KOPT-K1 (cell line): ENCODE measurements around the gene CLCC1.
"Not testable (repeated sequence)": the region's sequence is repeated elsewhere in the genome, so short reads cannot be mapped to it uniquely, and the experiment has no call there.

Experiments
- H3K27ac ChIP-seq: fragments of 200-600 bp; sonication (generic); 2 replicates; pipeline ENCODE4 v1.5.1; 2016; ENCODE audit warnings: antibody characterized with exemption, mild to moderate bottlenecking, low read depth, low read length; ENCODE audit not compliant: poor library complexity, severe bottlenecking
- H3K36me3 ChIP-seq: fragments of 200-600 bp; sonication (generic); 2 replicates; pipeline ENCODE4 v1.5.1; 2017; ENCODE audit warnings: antibody characterized with exemption, mild to moderate bottlenecking, low read length, moderate library complexity; ENCODE audit not compliant: insufficient read depth
- H3K9me3 ChIP-seq: fragments of 200-600 bp; sonication (generic); 2 replicates; pipeline ENCODE4 v1.5.1; 2017; ENCODE audit warnings: antibody characterized with exemption, low read length, mild to moderate bottlenecking; ENCODE audit not compliant: insufficient read depth, poor library complexity, severe bottlenecking

The CLCC1 gene, protein sequence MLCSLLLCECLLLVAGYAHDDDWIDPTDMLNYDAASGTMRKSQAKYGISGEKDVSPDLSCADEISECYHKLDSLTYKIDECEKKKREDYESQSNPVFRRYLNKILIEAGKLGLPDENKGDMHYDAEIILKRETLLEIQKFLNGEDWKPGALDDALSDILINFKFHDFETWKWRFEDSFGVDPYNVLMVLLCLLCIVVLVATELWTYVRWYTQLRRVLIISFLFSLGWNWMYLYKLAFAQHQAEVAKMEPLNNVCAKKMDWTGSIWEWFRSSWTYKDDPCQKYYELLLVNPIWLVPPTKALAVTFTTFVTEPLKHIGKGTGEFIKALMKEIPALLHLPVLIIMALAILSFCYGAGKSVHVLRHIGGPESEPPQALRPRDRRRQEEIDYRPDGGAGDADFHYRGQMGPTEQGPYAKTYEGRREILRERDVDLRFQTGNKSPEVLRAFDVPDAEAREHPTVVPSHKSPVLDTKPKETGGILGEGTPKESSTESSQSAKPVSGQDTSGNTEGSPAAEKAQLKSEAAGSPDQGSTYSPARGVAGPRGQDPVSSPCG

GRCh38 chr1:108963052-108963686 lies at the start of gene CLCC1:
Gene CLCC1, minus strand, starts transcription at chr1:108963484. Its CDS starts 13,047 bp downstream, at chr1:108950437.
- Histone ChIP-seq H3K9me3 (no peaks in the 10 kb centered on the region), H3K27ac (peak within 1 kb of the TSS; percentile 53), H3K36me3 (no peaks in the 10 kb centered on the region)

DNA sequence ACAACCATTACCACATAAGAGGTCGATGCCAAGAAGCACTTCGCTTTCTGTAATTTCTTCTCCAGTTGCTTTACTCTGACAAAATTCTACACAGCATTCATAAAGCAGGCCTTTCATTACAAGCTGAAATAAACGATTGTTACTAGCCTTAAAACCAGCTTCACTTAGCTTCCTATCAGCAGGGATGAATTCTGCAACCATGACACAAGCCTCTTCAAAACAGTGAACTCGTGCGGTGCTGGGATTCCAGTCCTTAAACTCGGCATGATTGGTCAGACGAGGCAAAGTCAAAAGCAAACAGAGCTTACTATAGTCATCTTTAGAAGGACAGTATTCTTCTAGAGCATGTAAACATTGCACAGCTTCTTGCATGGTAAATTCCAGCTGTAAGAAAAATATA lies 48.1 kb upstream of the CLCC1 start:
- peaks cover 27% of the 10 kb centered on the region for H3K36me3 ChIP-seq
- H3K9me3 ChIP-seq: no peaks in the 10 kb centered on the region
- no peak overlapping the region for H3K27ac ChIP-seq

DNA sequence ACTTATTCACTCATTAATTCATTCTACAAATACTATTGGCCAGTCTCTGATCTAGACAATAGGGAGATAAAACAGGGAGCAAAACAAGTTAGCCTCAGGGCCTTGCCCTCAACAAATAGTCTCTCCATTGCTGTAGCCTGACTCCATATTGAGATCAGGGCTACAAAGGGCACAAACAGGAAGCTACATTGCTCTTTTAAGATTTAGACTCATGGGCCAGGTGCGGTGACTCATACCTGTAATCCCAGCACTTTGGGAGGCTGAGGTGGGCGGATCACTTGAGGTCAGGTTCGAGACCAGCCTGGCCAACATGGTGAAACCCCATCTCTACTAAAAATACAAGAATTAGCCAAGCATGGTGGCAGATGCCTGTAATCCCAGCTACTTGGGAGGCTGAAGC lies 33.3 kb upstream of the CLCC1 start:
- Histone ChIP-seq H3K36me3 (peaks cover 57% of the 10 kb centered on the region), H3K9me3 (peaks cover 18% of the 10 kb centered on the region)
- not testable (repeated sequence) for H3K27ac ChIP-seq

DNA sequence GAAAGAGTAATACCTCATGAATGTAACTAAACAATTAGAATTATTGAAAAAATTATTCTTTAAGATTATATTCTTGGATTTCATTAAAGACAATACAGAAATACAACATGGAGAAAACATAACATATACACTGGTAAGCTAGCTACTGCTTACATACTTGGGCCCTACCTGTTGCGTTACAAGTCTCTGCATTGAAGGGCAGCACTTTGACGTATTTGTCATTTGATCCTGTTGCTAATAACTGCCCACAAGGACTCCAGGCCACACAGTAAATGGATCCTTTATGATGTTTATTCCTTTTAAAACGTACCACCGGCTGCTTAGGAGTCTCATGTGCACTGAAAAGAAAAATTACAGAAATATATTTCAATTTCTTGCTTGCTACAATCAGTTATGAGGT lies 19.8 kb upstream of the CLCC1 start:
- peaks cover 16% of the 10 kb centered on the region; the same call in 1 of the 2 replicates for H3K36me3 ChIP-seq
- no peak overlapping the region for H3K27ac ChIP-seq
- no peaks in the 10 kb centered on the region for H3K9me3 ChIP-seq

DNA sequence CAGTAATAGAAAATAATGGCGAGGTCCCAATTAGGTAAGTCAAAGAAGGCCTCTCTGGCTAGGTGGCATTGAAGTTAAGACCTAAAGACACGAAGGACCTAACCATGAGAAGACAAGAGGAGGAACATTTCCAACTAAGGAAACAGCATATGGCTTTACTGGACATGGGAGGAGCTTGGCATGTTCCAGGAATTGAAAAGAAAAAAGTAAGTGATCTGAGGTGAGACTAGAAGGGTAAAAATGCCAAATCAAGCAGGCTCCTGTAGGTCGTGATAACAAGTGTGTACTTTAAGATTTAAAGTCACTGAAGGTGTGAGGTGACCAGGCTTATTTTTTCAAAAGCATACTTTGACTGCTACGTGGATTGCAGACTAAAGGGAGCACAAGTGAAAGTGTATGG lies 13.4 kb upstream of the CLCC1 start:
- peaks cover 14% of the 10 kb centered on the region for H3K36me3 ChIP-seq
- H3K9me3 ChIP-seq: no peaks in the 10 kb centered on the region
- no peak overlapping the region for H3K27ac ChIP-seq

GRCh38 chr1:108972951-108973350 lies 9.7 kb upstream of the CLCC1 start:
- Histone ChIP-seq H3K27ac (no peak overlapping the region), H3K36me3 (peaks cover 15% of the 10 kb centered on the region)

DNA sequence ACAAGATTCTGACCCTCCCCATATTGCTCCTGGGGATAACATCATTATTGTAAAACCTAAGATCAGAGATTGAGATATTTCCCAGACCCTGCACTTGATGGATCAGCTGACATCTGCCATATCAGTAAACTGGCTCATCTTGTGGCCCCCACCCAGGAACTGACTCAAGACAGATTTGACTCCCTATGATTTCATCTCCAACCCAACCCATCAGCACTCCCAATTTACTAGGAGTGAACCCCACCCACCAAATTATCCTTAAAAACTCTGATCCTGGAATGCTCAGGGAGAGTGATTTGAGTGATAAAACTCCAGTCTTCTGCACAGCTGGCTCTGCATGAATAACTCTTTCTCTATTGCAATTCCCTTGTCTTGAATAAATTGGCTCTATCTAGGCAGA lies 6.1 kb upstream of the CLCC1 start:
- H3K36me3 ChIP-seq: peaks cover 7% of the 10 kb centered on the region
- H3K9me3 ChIP-seq: no peaks in the 10 kb centered on the region
- no peak overlapping the region for H3K27ac ChIP-seq

More at GRCh38 chr1:108972951-108973350, 9.7 kb upstream of the CLCC1 start:
- H3K9me3 ChIP-seq: no peaks in the 10 kb centered on the region

GRCh38 chr1:108962681-108963051 lies 618 bp downstream of the CLCC1 start:
- H3K27ac ChIP-seq: peak overlapping the region; percentile 53
- H3K36me3 ChIP-seq: no peaks in the 10 kb centered on the region
- no peaks in the 10 kb centered on the region for H3K9me3 ChIP-seq

GRCh38 chr1:108961752-108962486 lies 1.4 kb downstream of the CLCC1 start:
- H3K9me3 ChIP-seq: no peaks in the 10 kb centered on the region
- H3K36me3 ChIP-seq: no peaks in the 10 kb centered on the region
- H3K27ac ChIP-seq: no peak overlapping the region

DNA sequence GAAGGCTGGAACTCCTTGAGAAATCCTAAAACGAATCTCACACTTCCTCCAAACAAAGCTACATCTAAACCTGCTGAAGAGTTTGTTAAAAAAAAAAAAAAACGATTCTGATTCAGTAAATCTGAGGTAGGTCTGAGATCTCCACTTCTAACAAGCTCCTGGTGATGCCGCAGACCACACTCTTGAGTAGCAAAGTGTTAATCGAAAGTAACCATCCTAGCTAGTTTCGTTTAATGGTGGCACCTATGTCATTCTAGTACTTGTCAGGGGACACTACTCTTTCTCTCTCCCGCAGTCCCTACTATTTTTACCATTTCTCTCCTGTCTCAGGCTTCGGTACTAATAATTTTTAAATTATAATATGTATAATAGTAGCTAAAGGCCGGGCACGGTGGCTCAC lies 2.1 kb downstream of the CLCC1 start:
- Histone ChIP-seq H3K27ac (no peak overlapping the region), H3K9me3 (no peaks in the 10 kb centered on the region), H3K36me3 (no peaks in the 10 kb centered on the region)

- H3K9me3 ChIP-seq: no peaks in the 10 kb centered on the region
- H3K36me3 ChIP-seq: no peaks in the 10 kb centered on the region
- H3K27ac ChIP-seq: no peak overlapping the region
These were observed 2.6 kb downstream of the CLCC1 start for GRCh38 chr1:108960719-108961118.

DNA sequence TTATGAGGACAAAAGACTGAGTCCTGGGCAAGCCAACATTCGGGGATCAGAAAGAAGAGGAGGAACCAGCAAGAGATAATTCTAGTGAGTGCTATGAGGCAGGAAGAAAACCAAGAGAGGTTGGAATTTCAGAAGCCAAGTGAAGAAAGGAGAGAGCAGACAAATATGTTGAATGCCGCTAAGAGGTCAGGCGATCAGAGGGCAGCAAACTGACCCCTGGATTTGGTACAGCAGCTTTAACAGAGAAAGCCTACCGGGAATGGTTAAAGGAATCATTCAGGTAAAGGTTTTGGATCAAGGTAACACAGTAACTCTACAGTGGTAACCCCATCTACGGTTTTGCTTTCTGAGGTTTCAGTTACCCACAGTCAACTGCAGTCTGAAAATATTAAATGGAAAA lies 5.4 kb downstream of the CLCC1 start:
- H3K36me3 ChIP-seq: no peaks in the 10 kb centered on the region
- no peaks in the 10 kb centered on the region for H3K9me3 ChIP-seq
- H3K27ac ChIP-seq: no peak overlapping the region

DNA sequence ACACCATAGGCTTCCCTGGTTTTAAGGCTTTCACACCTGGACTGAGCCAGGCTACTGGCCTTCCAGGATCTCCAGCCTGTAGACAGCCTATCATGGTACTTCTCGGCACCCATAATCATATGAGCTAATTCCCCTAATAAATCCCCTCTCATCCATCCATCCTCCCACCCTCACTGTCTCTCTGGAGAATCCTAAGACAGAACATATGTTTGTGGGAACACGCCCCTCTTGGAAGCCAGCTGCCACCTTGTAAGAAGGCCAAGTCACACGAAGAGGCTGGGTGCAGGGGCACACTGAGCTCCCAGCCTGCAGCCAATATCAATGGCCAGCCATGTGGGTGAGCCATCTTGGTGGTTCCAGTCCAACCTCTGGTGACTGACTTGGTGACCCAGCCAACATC lies 7.4 kb downstream of the CLCC1 start:
- no peaks in the 10 kb centered on the region for H3K36me3 ChIP-seq
- no peaks in the 10 kb centered on the region for H3K9me3 ChIP-seq
- H3K27ac ChIP-seq: no peak overlapping the region

DNA sequence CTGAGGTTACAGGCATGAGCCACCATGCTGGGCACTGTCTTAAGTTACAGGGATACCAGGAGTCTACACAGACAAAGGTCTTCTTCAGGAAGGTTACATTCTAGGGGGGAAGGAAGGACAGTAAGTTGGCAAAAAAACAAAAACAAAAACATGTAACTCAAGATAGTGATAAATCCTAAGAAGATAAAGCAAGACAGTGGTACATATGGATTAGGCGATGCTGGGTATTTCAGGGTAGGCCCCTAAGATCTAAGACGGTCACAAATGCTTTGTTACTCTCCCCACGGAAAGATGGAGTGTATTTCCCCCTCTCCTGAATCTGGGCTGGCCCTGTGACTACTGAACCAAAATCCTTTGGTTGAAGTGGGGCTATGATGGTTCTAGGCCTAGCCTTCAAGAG lies 8.2 kb downstream of the CLCC1 start:
- H3K27ac ChIP-seq: no peak overlapping the region
- no peaks in the 10 kb centered on the region for H3K36me3 ChIP-seq
- no peaks in the 10 kb centered on the region for H3K9me3 ChIP-seq

DNA sequence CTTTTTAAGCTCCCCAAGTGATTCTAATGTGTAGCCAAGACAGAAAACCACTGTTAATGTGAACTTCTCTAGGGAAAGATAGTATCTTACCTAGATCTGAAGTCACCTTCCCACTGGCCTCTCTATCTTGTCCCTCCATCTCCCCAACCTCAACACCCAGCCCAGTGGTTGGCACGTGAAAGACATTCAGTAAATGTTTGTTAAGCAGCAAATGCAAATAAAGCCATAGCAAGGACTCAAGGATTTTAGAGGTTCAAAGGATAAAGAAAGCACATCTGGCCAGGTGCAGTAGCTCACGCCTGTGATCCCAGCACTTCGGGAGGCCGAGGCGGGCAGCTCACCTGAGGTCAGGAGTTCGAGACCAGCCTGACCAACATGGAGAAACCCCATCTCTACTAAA lies 9.8 kb downstream of the CLCC1 start:
- H3K9me3 ChIP-seq: no peaks in the 10 kb centered on the region
- H3K36me3 ChIP-seq: no peaks in the 10 kb centered on the region
- H3K27ac ChIP-seq: no peak overlapping the region
